Globus pallidus (tissue), 1 donor: ENCODE results near the gene TMEM164.

Experiments
- DNase-seq: peaks from one replicate; pipeline ENCODE4 v3.0.0-alpha.2; 2015; ENCODE audit warnings: low spot score

The TMEM164 gene

GRCh38 chrX:110037178-110037577 is 34.3 kb downstream of the TMEM164 start:
- DNase-seq, result no peak

GRCh38 chrX:110038900-110039299 is 36.0 kb downstream of the TMEM164 start:
- no peak for DNase-seq

GRCh38 chrX:110041980-110042379 is 39.1 kb downstream of the TMEM164 start:
- no peak for DNase-seq

- DNase-seq, result no peak
Observed at GRCh38 chrX:110042496-110042895, 39.6 kb downstream of the TMEM164 start.

DNA sequence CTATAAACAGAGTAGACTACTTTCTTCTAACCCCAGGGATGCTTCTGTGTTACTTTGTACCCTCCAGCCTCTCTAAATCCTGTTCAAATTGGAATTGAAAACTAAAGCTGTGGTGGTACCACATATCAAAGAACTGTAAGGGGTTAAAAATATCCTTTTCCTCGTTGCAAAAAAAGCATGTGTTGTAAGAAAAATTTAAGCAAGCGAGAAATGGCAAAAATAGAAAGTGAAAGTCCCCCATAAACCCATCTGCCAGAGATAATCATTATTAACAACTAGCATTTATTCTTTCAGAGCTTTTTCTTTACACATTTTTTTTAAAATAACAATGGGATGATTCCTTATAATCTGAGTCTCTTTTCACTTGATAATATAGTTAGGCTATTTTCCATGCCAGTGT is 40.6 kb downstream of the TMEM164 start:
- DNase-seq, result no peak

- no peak for DNase-seq
Observed at GRCh38 chrX:110044346-110045249, 41.7 kb downstream of the TMEM164 start.

GRCh38 chrX:110045421-110045820 is 42.5 kb downstream of the TMEM164 start:
- no peak for DNase-seq

- DNase-seq, result no peak
Observed at GRCh38 chrX:110046001-110046400, 43.1 kb downstream of the TMEM164 start.

DNA sequence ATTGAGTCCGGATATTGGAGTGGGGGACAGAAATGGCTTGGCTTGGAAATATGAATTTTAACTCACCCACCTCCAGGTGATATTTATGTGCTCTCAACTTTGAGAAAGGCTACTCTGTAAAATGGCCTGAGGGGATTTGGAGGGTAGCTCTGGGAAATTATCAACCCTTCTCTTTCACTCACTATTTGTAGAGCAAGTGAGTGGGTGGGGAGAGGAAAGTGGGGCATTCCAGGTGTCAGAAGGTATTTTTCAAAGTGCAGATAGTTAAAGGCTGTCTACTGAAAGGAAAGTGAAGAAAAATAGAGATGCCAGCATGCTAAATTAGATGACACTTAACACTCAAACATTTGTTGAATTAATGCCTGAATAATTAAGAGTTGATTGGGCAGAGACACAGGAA is 44.1 kb downstream of the TMEM164 start:
- DNase-seq, result no peak

DNA sequence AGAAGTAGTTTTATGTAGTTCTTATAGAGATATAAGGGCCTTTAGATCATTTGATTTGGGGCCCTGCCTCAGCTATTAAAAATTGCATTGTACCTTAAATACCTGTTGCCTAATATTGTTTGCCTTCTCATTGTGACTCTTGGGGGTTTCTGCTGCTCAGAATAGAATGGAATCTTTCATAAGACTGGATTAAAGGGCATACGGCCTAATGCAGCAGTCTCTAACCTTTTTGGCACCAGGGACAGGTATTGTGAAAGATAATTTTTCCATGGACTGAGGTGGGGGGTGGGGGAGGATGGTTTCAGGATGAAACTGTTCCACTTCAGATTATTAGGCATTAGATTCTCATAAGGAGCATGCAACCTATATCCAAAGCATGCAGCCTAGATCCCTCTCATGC is 46.2 kb downstream of the TMEM164 start:
- no peak for DNase-seq

DNA sequence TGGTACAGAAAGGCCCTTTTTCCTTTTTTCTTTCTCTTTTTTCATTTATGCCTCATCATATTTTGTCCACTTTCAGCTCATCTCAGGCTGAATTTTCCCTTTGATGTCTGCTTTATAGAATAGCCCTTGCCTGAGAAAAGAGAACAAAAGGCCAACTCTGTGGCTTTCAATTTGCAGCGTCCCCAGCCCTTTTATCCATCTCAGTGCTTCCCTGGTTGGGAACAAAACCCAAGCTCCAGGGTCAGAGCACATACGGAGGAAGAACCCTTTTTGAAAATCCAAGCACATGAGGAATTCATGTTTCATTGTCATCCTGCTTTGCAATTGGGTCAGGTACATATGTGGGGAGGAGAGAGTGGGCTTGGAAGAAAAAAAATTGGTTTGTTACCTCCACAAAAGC is 47.5 kb downstream of the TMEM164 start:
- DNase-seq, result no peak

GRCh38 chrX:110050901-110051300 is 48.0 kb downstream of the TMEM164 start:
- DNase-seq, result no peak

GRCh38 chrX:110051559-110051958 is 48.6 kb downstream of the TMEM164 start:
- DNase-seq, result no peak

DNA sequence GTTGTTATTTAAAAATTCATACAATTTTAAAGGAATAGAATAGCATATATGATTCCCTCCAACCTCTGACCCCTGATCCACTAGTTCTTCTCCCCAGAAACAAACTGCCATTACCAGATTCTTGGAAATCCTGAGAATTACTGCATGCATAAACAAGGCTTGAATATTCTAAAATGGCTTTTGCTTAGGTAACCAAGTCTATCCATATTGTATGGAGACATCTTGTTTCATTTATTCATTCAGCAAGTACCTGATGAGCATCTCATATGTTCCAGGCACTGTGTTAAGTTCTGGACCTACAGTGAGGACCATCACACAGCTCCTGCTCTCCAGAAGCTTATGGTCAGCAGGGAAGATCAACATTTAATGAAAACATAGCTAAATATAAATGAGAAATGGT is 49.4 kb downstream of the TMEM164 start:
- DNase-seq, result no peak

DNA sequence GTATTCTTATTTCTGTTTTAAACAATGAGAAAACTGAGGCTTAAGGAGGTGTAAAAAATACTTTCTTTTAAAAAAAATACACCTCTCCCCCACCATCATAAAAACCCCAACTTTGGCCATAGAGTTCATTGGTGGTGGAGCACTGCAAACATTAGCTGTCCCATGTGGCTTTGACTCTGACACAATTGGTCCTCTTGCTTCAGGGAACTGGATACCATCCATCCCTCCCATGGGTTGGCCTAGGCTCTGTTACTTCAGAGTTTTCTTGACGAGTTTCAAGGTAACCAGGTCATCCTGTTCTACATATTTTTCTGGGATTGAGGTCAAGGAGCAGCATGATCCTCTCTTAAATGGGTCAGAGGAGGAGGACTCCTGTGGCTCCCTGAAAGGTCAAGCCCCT is 50.5 kb downstream of the TMEM164 start:
- DNase-seq, result no peak

GRCh38 chrX:110055616-110056015 is 52.7 kb downstream of the TMEM164 start:
- DNase-seq, result no peak

- DNase-seq, result no peak
Observed at GRCh38 chrX:110056419-110056818, 53.5 kb downstream of the TMEM164 start.

GRCh38 chrX:110059410-110059809 is 56.5 kb downstream of the TMEM164 start:
- DNase-seq, result no peak

DNA sequence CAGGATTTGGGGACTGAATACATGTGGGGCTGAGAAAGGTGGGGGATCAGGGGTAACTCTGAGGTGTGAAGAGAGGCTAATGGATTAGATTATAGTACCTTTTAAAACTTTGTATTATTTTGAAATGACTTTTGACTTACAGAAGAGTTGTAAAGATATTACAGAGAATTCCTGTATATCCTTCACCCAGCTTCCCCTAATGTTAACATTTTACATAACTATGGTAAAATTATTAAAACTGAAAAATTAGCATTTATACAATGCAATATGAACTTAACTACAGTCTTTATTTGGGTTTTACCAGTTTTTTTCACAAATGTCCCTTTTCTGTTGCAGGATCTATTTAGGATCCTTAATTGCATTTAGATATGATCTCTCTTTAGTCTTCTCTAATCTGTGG is 57.4 kb downstream of the TMEM164 start:
- no peak for DNase-seq

DNA sequence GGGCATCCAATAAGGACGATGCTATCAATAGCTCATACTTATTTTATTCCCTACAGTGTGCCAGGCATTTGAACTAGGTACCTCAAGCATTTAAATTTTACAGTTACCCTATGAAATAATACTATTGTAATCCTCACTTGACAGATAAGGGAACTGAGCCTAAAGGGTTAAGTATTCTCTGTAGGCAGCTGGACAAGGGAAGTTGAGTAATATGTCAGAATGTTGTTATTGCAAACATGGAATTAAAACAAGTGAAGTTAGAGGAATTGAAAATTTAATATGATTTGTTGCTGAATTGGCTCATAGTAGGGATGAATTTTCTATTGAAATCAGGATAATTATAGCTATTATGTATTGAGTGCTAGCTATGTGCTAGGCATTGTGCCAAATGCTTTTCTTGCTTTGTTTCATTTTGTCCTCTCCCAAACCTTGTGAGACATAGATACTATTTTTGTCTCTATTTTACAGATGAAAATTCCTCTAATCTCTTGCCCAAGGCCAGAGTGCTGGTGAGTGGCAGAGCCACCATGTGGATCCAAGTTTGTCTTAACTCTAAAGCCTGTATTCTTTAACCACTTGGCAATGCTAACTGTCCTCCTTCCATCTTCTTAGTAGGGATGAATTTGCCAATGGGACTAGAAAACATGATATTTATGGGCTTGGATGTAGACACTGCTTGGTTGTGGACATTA is 58.1 kb downstream of the TMEM164 start:
- DNase-seq, result no peak

DNA sequence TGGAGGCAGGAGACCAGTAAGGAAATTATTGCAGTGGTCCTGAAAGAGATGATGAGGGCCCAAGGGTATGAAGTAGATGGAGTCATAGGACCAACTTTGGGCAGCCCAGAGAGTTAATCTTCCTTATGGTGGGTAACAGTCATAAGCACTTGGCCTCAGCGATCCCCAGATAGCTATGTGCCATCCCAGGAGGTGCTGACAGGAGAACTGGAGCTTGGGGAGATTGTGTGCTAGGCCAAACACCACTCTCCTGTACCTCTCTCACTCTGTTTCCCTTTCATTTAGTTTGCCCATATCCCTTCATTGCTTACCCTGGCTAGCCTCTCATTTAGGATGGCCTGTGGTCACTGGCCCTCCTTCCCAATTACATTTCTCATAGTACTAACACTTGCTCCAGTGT is 60.0 kb downstream of the TMEM164 start:
- DNase-seq, result no peak

DNA sequence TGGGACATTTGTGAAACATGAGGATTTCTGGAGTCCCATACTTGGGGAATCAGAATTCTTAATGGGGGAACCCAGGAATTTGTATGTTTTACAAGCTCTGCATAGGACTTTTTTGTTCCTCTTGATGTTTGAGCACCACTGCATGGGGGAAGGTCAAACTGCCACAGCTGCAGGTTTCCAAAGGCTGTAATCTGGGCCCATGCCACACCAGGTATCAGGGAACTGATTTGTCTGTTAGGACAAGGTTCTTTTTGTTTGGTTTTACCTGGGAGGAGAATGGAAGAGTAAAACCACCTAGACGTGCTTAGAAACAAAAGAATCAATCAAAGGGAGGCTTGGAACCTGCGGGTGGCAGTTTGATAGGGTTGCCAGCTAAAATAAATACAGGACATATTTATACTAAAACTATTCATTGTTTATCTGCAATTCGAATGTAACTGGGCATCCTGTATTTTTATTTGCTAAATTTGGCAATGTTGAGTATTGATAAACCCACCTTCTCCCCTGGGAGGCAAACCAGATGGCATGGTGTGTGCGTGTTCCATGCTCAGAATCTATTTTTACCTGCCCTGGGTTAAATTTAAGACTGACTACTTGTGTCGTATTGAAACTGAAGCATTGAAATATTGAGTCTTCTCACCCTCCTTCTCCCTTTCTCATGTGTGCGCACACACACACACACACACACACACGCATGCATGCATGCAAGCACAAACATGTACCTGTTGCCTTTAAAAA is 63.7 kb downstream of the TMEM164 start:
- DNase-seq, result no peak

GRCh38 chrX:110070970-110071369 is 68.1 kb downstream of the TMEM164 start:
- DNase-seq, result no peak
